ENCODE measurements around the gene ST6GALNAC3.

DNA sequence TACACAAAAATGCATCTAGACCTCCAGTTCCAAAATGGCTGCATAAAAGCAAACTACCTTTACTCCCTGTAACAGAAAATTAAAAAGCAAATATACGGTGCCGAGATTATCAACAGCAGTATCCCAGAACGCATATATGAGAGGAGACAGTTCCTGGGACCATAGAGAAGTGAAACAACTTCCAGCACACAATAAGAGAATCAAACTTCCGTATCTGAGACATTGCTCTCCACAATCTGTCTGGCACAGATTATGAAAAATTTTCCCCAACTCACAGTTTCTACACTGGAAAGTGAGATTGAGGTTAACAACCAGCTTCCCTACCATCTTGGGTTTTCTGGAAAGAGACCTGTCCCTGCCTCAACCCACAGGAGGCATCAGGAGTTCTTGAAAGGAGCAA is 47.2 kb upstream of the ST6GALNAC3 start:
- TF ChIP-seq, protein P1, sequence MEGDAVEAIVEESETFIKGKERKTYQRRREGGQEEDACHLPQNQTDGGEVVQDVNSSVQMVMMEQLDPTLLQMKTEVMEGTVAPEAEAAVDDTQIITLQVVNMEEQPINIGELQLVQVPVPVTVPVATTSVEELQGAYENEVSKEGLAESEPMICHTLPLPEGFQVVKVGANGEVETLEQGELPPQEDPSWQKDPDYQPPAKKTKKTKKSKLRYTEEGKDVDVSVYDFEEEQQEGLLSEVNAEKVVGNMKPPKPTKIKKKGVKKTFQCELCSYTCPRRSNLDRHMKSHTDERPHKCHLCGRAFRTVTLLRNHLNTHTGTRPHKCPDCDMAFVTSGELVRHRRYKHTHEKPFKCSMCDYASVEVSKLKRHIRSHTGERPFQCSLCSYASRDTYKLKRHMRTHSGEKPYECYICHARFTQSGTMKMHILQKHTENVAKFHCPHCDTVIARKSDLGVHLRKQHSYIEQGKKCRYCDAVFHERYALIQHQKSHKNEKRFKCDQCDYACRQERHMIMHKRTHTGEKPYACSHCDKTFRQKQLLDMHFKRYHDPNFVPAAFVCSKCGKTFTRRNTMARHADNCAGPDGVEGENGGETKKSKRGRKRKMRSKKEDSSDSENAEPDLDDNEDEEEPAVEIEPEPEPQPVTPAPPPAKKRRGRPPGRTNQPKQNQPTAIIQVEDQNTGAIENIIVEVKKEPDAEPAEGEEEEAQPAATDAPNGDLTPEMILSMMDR (IDR thresholded peaks at IDR 0.05), result no peak
- TF ChIP-seq POLR2AphosphoS5 (IDR thresholded peaks at IDR 0.05) (no peak), EP300 (IDR thresholded peaks at IDR 0.05; ENCODE audit: low read depth) (no peak)
